HG02884 (cell line): ENCODE data around the gene PIEZO2.

Experiments
- ATAC-seq: cut with Tn5 transposase; IDR thresholded peaks from one replicate; pipeline ENCODE4 v1.9.1; 2021; ENCODE audit warnings: mild to moderate bottlenecking, moderate library complexity; ENCODE audit not compliant: unreplicated experiment

The PIEZO2 gene

GRCh38 chr18:10900435-10900834 is 248.9 kb downstream of the PIEZO2 start:
- ATAC-seq, result no peak

GRCh38 chr18:10899481-10899880 is 249.9 kb downstream of the PIEZO2 start:
- ATAC-seq, result no peak

- no peak for ATAC-seq
These were observed 250.9 kb downstream of the PIEZO2 start for GRCh38 chr18:10898417-10898974.

- ATAC-seq, result no peak
These were observed 252.5 kb downstream of the PIEZO2 start for GRCh38 chr18:10896851-10897250.

- ATAC-seq, result no peak
These were observed 253.4 kb downstream of the PIEZO2 start for GRCh38 chr18:10895976-10896375.

- ATAC-seq, result no peak
These were observed 254.9 kb downstream of the PIEZO2 start for GRCh38 chr18:10894501-10894900.

GRCh38 chr18:10893761-10894160 is 255.6 kb downstream of the PIEZO2 start:
- ATAC-seq, result no peak

- ATAC-seq, result no peak
These were observed 256.2 kb downstream of the PIEZO2 start for GRCh38 chr18:10893196-10893595.

- ATAC-seq, result no peak
These were observed 256.6 kb downstream of the PIEZO2 start for GRCh38 chr18:10892786-10893185.

GRCh38 chr18:10890022-10890421 is 259.3 kb downstream of the PIEZO2 start:
- no peak for ATAC-seq

- peak; percentile 97 for ATAC-seq
These were observed 270.7 kb downstream of the PIEZO2 start for GRCh38 chr18:10878703-10879102.

- ATAC-seq, result no peak
These were observed 271.4 kb downstream of the PIEZO2 start for GRCh38 chr18:10877987-10878386.

- ATAC-seq, result no peak
These were observed 273.6 kb downstream of the PIEZO2 start for GRCh38 chr18:10875811-10876210.

- no peak for ATAC-seq
These were observed 277.1 kb downstream of the PIEZO2 start for GRCh38 chr18:10872304-10872703.

- ATAC-seq, result no peak
These were observed 284.6 kb downstream of the PIEZO2 start for GRCh38 chr18:10864722-10865121.

- no peak for ATAC-seq
These were observed 286.3 kb downstream of the PIEZO2 start for GRCh38 chr18:10863026-10863425.

GRCh38 chr18:10860928-10861327 is 288.4 kb downstream of the PIEZO2 start:
- no peak for ATAC-seq

GRCh38 chr18:10860382-10860781 is 289.0 kb downstream of the PIEZO2 start:
- no peak for ATAC-seq

GRCh38 chr18:10858477-10858876 is 290.9 kb downstream of the PIEZO2 start:
- no peak for ATAC-seq

GRCh38 chr18:10856132-10856531 is 293.2 kb downstream of the PIEZO2 start:
- no peak for ATAC-seq

- ATAC-seq, result no peak
These were observed 296.7 kb downstream of the PIEZO2 start for GRCh38 chr18:10852385-10853303.

- ATAC-seq, result no peak
These were observed 297.5 kb downstream of the PIEZO2 start for GRCh38 chr18:10851824-10852319.
